ENCODE results near the gene COX4I2.
"Not testable (repeated sequence)": the region's sequence is repeated elsewhere in the genome, so short reads cannot be mapped to it uniquely, and the experiment has no call there.

COX4I2 gene

DNA sequence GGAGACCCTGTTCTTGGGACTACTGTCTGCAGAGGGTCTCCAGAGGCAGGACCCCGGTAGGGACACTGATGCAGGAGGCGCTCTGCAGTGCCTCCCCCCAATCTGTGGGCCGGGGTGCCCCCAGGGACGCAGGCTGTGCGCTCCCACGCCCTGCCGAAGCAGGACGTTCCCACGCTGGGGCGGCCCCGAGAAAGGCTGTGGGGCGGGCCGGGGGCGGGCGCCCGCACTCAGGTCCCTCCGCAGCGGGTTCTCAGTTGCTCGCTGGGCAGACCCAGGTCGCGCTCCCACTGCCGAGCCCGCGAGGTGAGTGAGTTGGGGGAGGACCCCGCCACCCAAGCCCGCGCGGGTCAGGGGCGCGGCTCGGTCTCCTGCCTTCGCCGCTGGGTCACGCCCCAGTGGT, at the start of gene COX4I2:
COX4I2 (plus strand) TSS at position 253 of the 400 bp plus-strand sequence. CDS start 1,106 bp downstream, outside the sequence.
- DNase-seq, result no peak

DNA sequence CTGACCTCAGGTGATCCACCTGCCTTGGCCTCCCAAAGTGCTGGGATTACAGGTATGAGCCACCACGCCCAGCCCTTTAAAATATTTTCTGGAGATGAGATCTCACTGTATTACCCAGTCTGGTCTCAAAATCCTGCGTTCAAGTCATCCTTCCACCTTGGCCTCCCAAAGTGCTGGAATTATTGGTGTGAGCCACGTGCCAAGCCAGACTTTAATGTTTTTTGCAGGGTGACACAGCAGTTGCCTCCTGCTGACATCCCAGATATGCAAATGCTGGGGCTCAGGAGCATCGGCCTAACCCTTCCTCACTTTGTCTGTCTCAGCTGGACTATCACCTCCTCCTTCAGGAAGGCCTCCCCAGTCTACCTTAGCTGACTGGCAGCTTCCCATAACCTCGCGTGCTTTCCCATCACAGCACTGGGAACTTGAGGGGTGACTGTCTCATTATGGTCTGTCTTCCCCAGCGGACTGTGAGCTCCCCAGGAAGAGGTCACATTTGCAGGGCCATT, 46.9 kb upstream of the COX4I2 start:
- no peak for DNase-seq

DNA sequence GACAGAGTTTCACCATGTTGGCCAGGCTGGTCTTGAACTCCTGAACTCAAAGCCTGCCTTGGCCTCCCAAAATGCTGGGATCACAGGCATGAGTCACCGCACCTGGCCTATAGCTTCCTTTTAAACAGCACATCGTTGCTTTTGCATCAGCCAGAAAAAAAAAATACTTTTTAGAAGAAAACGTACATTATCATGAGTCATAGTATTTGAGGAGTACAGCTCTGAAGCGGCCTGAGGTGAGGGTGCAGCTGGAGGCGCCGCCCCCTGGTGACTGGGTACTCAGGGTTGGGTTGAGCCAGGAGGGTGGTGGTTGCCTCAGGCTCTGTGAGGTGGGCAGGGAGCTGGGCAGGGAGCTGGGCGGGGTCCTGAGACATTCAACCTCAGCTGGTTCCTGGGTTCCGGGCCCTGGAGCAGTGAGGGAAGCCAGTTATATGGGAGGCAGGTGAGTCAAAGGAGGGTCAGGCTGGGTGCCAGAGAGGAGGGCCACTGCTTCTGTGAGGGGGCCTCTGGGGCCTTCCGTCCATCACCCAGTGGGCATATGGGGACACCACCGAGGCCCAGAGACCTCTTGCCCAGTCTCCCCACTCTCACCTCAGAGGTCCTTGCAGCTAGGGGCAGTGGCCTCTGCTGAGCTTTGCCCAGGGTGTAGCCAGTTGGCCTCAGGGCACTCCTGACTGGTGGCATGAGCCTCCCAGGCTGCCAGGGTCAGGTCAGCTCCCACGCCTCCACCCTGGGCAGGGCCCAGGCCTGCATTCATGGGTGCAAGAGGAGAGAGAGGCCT, 44.3 kb upstream of the COX4I2 start:
- no peak for DNase-seq

DNA sequence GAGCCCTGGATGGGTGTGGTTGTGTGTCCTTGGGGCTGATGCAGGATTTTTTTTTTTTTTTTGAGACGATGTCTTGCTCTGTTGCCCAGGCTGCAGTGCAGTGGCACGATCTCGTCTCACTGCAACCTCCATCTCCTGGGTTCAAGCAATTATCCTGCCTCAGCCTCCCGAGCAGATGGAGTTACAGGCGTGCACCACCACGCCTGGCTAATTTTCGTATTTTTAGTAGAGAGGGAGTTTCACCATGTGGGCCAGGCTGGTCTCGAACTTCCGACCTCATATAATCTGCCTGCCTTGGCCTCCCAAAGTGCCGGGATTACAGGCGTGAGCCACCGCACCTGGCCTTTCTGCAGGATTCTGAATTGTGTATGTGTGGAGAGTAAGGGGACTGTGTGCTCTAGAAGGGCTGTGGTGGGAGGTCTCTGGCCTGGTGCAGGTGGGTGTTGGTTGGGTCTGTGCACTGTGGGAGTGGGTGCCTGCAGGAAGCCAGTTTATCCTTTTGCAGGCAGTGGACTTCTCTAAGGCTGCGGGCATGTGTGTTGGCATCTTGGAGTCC, 43.6 kb upstream of the COX4I2 start:
- no peak for DNase-seq

DNA sequence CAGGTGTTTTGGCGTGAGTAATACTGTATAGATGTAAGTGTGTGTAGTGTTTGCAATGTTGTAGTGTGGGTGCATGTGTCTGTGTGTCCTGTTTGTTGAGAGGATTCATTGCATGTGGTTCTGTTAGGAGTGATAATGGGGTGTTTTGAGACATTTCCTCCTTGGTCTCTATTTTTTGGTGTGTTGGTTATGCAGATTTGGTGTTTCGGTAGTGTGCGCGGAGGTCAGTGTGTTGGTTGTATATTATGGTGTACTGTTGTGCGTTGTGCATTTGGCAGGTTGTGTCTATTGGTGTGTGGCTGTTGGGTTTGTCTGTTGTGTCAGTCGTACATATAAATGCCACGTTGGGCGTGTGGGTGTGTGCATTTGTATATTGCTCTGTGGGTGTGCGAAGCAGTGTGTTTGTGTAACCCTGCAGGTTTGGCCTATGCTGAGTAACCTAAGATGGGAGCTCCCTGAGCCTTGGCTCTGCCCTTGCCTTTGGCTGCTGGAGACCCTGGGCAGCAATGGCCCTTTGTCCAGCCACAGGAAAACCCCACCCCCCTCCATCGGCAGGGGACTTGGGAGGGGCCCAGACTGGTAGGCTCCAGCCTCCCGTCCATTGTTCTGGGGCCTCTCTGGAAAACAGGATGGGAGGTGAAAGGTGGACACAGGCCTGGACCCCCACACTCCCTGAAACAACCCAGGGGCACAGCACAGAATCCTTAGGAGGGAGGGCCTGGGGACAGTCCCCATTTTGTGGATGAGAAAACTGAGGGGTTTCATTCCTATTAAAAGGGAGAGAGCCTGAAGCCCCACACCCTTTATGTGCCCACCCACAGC, 42.9 kb upstream of the COX4I2 start:
- DNase-seq, result no peak

DNA sequence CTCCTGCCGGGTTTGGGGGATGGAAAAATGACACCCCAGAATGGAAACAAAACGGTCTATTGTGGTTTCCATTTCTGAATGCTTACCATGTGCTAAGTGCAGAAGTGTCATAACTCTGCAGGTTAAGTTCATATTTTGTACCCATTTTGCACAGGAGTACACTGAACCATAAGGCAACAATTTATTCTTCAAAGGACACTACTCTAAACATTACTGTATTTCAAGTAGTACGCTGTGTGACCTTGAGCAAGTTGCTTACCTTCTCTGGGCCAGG, 42.4 kb upstream of the COX4I2 start:
- no peak for DNase-seq

DNA sequence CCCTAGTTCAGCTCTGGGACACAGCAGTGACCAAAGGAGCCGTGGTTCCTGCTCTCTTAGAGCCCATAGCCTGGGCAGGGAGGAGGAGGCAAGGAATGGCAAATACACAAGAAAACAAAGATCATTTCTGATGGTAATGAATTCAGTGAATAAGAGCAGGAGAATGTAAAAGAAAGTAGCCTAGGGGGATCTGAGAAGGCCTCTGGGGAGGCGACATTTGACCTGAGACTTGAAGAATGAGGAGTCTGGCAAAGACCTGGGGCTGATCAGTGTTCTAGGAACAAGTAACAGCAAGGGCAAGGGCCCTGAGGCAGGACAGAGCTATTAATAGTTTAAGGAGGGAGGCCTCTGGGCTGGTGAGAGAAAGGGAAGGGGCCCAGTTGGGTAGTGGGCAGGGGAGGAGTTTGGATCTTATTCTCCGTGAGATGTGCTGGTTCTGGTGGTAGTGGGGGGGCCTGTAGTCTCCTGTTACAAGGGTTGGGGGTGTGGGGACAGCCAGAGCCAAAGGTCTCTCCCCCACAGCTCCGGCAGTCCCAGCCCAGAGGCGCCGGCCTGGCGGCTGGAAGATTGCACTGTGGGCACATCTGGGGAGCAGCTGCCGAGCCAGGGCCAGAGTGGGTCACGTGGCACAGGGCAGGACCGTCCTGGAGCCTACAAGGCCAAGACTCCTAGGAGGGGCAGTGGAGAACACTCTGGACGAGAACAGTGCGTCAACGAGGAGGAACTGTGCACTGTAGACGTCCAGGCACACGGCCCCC, 41.9 kb upstream of the COX4I2 start:
- DNase-seq, result no peak

DNA sequence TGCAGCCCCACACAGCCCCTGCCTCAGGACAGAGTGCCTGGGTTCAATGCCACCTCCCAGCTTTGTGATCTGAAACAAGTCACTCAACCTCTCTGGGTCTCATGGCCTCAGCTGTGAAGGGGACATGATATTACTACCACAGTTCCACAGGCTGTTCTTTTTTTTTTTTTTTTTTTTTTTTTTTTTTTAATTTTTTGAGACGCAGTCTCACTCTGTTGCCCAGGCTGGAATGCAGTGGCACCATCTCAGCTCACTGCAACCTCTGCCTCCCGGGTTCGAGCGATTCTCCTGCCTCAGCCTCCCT, 41.3 kb upstream of the COX4I2 start:
- DNase-seq, result not testable (repeated sequence)

DNA sequence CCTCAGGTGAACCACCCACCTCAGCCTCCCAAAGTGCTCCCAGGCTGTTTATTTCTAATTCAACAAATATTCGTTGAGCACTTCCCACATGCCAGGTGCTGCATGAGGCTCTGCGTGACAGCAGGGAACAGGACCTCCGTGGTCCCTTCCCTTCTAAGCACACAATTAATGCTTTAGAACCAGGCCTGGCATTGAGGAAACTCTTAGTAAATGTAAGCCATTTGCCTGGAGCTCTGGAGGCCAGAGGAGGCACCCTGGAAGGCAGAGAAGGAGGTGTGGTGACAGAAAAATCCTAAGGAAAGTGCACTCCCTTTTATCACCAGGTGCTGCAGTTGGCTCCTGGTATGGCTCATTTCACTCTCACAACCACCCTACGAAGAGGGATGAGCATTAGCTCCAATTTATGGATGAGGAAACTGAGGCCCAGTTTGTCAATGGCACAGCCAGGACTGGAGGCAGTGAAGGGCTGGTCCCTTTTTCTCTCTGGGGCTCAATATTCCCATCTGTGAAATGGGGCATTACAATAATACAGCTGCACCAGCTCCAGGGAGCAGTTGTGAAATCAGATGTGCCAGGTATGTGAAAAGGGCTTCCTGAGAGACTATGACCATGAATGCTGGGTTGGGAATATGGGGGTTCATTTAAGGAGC, 40.8 kb upstream of the COX4I2 start:
- no peak for DNase-seq

DNA sequence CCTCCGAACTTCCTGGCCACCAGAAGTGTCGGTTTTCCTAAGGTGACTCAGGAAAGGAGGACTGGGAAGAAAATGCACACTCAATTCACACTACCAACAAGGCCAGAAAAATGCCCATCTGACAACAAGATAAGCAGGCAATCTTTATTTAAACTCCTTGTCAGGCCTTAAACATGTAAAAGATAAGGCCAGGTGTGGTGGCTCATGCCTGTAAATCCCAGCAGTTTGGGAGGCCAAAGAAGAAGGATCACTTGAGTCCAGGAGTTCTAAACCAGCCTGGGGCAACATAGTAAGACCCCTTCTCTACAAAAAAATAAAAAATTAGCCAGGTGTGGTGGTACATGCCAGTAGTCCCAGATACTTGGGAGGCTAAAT, 40.2 kb upstream of the COX4I2 start:
- DNase-seq, result no peak

DNA sequence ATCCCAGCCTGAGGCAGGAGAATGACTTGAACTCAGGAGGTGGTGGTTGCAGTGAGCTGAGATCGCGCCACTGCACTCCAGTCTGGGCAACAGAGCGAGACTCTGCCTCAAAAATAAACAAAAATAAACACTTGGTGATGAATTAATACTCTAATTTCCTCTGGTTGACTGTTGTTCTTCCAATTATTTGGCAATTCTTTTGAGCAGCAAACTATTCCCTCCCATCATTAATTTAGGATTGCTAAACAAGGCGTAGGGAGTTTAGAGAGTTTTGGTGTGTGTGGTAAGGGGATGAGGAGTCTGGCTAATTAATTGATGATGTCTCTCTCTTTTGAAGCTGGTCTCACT, 35.3 kb upstream of the COX4I2 start:
- DNase-seq, result no peak

DNA sequence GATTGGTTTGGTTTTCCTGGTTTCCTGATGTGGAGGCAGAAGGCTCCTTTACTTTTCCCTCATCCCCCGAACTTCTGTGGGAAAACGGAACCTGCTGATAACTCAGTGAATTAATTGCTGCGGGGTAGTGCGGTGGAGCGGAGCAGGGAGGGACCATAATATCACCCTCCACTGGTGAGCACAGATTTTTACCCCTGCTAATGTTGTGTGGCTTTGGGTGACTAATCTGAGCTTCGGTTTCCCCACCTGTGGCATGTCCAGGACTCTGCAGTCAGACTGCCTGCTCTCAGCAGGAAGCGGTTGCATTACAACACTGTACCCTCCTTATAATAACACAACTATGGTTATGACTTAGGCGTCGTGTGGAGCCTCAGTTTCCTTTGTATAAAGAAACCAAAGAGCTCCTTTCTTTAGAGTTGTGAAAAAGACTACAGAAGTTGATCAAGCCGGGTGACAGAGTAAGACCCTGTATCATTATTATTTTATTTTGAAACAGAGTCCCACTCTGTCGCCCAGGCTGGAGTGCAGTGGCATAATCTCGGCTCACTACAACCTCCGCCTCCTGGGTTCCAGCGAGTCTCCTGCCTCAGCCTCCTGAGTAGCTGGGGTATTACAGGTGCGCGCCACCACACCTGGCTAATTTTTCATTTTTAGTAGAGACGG, 34.8 kb upstream of the COX4I2 start:
- DNase-seq, result peak; percentile 40

DNA sequence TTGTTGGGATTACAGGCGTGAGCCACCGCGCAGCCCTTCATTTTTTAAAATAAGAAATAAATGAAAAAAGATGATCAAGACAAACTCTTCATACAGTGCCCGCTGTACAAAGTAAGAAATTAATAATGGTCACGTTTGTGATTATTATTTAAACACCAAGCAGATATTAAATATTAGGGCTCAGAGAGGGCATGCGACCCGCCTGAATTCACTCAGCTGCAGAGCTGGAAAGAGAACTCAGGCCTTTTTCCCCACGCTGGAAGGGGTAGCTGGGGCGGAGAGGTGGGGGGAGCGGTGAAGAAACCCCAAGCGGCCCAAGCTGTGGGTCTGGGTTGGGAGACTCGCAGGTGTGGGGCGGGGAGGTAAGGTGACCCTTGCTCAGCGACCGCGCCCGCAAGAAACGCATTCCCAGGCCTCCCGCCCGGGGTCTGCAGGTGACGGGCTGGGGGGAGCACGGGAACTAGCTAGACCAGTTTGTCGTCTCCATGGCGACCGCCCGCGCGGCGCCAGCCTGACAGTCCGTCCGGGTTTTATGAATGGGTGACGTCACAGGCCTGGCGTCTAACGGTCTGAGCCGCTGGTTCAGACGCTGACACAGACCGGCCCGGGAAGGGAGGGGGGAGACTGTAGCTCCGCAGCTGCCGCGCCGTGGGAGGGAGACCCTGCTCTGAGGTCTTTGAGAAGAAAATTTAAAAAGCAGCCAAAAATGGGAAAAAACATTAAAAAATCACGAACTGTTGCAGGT, 33.7 kb upstream of the COX4I2 start:
- peak; percentile 92 for DNase-seq

DNA sequence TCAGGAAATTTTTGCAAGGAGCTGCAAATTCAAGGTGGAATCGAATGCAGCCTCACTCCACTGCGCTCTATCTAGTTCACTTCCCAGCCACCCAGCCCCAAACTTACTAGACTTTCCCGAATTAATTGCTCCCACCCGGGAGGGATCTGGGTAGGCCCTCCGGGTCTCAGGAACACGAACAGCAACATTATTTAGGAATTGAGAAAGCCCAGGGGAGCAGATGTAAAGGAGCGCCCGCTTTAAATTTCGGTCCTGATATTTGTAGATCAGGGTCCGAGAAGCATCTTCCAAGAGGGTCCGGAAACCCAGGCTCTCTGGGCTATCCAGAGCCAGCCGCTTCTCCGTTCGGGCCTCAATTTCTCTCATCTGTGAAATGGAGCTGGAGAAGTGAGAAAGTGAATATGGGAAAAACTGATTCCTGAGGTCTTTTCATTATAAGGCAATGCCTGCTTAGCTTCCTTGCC, 33.1 kb upstream of the COX4I2 start:
- DNase-seq, result no peak

DNA sequence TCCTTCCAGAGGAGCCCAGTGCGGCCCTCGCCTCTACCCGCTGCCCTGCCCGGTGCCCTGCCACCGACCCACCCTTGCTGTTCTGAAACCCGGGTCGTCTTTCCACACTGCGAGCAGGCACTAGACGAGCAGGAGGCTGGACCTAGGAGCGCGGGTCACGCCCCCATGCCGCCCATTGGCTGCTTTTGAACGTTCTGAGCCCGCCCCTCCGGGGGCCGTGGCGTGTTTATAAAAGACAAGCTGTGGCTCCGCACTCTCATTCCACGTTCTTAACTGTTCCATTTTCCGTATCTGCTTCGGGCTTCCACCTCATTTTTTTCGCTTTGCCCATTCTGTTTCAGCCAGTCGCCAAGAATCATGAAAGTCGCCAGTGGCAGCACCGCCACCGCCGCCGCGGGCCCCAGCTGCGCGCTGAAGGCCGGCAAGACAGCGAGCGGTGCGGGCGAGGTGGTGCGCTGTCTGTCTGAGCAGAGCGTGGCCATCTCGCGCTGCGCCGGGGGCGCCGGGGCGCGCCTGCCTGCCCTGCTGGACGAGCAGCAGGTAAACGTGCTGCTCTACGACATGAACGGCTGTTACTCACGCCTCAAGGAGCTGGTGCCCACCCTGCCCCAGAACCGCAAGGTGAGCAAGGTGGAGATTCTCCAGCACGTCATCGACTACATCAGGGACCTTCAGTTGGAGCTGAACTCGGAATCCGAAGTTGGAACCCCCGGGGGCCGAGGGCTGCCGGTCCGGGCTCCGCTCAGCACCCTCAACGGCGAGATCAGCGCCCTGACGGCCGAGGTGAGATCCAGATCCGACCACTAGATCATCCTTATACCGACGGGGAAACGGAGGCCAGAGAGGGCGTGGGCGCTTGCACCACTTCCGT, 32.4 kb upstream of the COX4I2 start, which contains the start of gene ID1:
ID1 (plus strand) TSS at position 259 of the 871 bp plus-strand sequence; CDS start at position 358, 99 bp downstream.
- peak; percentile 91 for DNase-seq

DNA sequence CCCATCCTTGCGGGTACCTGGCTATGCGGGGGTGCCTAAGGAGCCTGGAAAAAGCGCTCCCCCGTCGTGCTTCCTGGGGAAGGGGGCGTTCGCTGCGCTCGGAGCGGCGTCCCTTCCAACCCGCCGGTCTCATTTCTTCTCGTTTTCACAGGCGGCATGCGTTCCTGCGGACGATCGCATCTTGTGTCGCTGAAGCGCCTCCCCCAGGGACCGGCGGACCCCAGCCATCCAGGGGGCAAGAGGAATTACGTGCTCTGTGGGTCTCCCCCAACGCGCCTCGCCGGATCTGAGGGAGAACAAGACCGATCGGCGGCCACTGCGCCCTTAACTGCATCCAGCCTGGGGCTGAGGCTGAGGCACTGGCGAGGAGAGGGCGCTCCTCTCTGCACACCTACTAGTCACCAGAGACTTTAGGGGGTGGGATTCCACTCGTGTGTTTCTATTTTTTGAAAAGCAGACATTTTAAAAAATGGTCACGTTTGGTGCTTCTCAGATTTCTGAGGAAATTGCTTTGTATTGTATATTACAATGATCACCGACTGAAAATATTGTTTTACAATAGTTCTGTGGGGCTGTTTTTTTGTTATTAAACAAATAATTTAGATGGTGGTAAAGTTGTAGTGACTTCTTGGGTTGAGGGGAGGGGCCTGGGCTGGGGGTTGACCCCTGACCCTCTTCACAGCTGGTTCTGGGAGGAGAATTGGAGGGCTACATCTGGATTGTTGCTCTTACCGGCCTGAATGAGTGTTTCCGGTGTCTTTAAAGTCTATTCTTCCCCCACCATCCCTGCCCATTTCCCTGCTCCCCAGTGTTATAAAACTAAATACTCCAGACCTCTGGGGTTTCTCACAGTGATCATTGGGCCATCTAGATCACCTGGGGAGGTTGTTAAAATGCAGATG, 31.6 kb upstream of the COX4I2 start:
- no peak for DNase-seq

DNA sequence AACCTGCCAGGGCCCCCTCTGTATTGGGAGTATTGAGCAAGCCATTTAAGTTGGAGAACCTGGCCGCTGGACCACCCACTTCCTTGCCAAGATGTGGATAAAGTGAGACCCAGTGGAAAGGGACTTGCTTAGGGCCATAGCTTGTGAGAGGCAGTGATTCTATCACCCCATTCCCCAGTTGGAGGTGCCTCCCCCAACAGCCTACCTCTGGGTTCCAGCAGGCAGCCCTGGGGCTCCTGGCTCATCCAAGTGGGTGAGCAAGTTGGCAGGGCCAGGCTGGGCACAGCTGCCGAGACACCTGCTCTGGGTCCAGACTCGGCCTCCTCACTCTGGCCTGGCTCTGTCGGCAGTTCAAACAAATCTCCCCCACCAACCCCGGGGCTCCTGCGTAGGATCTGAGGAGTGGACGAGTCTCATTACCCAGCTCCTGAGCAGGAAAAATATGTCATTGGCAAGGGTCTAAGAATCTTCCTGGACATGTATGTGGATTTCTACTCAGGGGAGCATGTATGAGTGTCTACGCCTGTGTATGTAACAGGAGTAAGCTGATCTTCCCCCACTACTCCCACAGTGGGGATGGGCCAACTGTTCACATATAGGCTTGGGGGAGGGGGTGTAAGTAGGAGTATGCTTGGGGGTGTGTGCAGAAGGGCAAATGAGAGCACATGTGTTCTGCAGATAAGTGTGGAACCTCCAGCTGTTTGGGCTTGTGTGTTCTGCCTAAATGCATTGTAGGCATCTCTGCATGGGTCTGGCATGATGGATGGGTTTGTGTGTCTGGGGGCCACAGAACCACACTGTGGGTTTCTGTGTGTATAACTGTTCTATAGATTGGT, 30.7 kb upstream of the COX4I2 start:
- no peak for DNase-seq

DNA sequence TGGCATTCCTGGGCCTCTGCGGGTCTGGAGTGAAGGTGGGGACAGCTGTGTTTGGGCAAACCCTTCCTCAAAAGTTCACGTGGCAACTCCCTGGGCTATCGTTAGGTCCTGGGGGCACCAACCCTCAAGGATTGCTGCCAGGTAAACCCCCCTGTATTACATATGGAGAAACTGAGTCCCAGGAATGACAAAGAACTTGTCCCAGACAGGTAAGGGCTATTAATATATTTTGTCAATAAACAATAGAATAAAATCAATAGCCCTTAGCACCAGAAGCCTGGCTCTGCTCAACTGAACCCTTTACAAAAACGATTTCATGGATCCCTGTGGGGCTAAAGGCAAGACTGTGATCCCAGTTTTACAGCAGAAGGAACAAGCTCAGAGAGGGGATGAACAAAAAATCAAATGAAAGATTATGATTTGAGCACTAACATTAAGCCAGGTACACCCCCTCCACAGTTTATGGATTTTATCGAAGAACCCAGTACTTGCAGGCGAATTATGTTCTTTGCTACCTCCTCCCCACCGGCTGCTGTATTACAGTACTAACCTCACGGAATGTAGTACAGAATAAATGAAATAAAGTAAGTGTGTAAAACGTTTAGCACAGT, 30.0 kb upstream of the COX4I2 start:
- no peak for DNase-seq

Measured in CD4-positive, alpha-beta T cell treated with Interferon gamma for 1 hour (primary cell).